Kidney (tissue), 14 donors: ENCODE measurements around the gene PPM1L. TPM values are rescaled to one million over a fixed set of nuclear protein-coding genes. Genes with fewer than 3 reads are reported as not detected.
A peak's percentile ranks its signal among the peaks of the same experiment; 100 is the strongest.

ENCODE experiments used
- DNase-seq, 5 donors: peaks; one replicate each; pipeline ENCODE4 v3.0.0-alpha.2; 2013 to 2020
- FAIRE-seq: peaks from 2 replicates; lab custom pipeline; 2012; peaks lifted over from hg19 to GRCh38; lab: Jason Lieb, UNC
- H3K27ac ChIP-seq, 2 donors: one replicate each; pipeline ENCODE4 v1.7.0; 2013; ENCODE audit warnings: low read depth in 2 of 2, low read length in 2 of 2, inconsistent platforms in 1 of 2
- H3K27me3 ChIP-seq: one replicate; pipeline ENCODE4 v1.7.1; 2013; ENCODE audit warnings: low read length, inconsistent platforms; ENCODE audit not compliant: control insufficient read depth, insufficient read depth
- H3K36me3 ChIP-seq, 3 donors: one replicate each; pipeline versions ENCODE4 v1.7.0 to v1.7.1; 2013; ENCODE audit warnings: low read length in 3 of 3, control low read depth in 1 of 3, inconsistent platforms in 1 of 3; ENCODE audit not compliant: insufficient read depth in 3 of 3, control insufficient read depth in 2 of 3
- H3K4me1 ChIP-seq, 3 donors: one replicate each; pipeline versions ENCODE4 v1.7.0 to v1.7.1; 2013; ENCODE audit warnings: low read length in 3 of 3, inconsistent platforms in 1 of 3, low read depth in 1 of 3; ENCODE audit not compliant: control insufficient read depth in 2 of 3, insufficient read depth in 2 of 3
- H3K4me3 ChIP-seq, 3 donors: one replicate each; pipeline versions ENCODE4 v1.7.0 to v1.8.1; 2013; ENCODE audit warnings: low read length in 3 of 3, control low read depth in 1 of 3, inconsistent platforms in 1 of 3
- H3K9ac ChIP-seq, 3 donors: one replicate each; pipeline versions ENCODE4 v1.7.0 to v1.7.1; 2013; ENCODE audit warnings: low read length in 3 of 3, control low read depth in 1 of 3, inconsistent platforms in 1 of 3
- H3K9me3 ChIP-seq, 3 donors: one replicate each; pipeline versions ENCODE4 v1.7.0 to v1.7.1; 2013; ENCODE audit warnings: low read length in 3 of 3, control low read depth in 1 of 3, inconsistent platforms in 1 of 3; ENCODE audit not compliant: control insufficient read depth in 2 of 3, insufficient read depth in 1 of 3
- intact Hi-C: fragments of 100-400 bp; cut with DNase I; formaldehyde crosslinking; loops from one replicate; pipeline ENCODE4 v1.11.1; 2022
- polyA plus RNA-seq: library from polyadenylated mRNA; stranded (reverse); fragments of 350-450 nt; fragmentation: Illumina TruSeq; extraction: RNeasy Lipid Tissue Mini Kit (QIAGEN cat#74804); gene quantifications from one replicate; pipeline ENCODE4 v1.2.3, GENCODE V29; 2014; ENCODE audit warnings: low read depth, low replicate concordance; ENCODE audit not compliant: insufficient read depth
- total RNA-seq: library from RNA; stranded (reverse); fragmentation: NEBNext Ultra II Directional; extraction: Animal tissue kit (Norgen Biotek cat#: 25700); gene quantifications from one replicate; pipeline ENCODE4 v1.2.1, GENCODE V29; 2021
- TF ChIP-seq, protein P1 (sequence below): IDR thresholded peaks from 3 replicates; pipeline ENCODE4 v1.5.1; 2012; ENCODE audit warnings: mild to moderate bottlenecking, moderate library complexity, borderline replicate concordance; ENCODE audit not compliant: insufficient read depth; ENCODE audit errors: extremely low read depth
- donor health status: control.
- donor health status: control.
- donor health status: control.
- donor health status: control.
- donor health status: control.
- donor health status: DM: yes; HTN: yes; CAD: no.
- donor health status: Normal renal cell carcinoma (clear cell type).

PPM1L gene
- total and polyA plus RNA-seq, 2 donors from 2014 or later: 2.8 to 13.8 TPM

DNA sequence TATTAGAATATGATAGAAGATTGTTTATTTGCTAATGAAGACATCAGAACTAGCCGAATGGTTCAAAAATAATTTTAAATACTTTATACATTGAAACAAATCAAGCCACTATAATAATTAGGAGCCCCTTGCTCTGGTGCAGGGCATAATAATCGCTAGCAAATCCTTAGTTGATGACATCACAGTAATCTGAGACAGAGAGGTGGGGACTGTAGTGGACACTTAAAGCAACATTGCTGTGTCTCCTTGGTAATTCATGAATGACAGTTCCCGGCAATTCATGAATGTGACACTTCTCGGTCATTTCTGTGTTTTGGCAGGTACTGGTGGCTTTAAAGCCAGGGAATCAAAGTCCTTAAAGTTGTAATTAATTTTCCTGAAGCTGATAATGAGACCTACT lies 114.3 kb downstream of the PPM1L start:
- intact Hi-C loops: no loop called here
- Histone ChIP-seq H3K27ac (no peak overlapping the region), H3K4me3 (no peak overlapping the region), H3K4me1 (no peaks in the 10 kb centered on the region), H3K27me3 (no peaks in the 10 kb centered on the region), H3K9ac (no peak overlapping the region), H3K9me3 (no peaks in the 10 kb centered on the region), H3K36me3 (no peaks in the 10 kb centered on the region)
- no peak for FAIRE-seq
- TF ChIP-seq, protein P1, sequence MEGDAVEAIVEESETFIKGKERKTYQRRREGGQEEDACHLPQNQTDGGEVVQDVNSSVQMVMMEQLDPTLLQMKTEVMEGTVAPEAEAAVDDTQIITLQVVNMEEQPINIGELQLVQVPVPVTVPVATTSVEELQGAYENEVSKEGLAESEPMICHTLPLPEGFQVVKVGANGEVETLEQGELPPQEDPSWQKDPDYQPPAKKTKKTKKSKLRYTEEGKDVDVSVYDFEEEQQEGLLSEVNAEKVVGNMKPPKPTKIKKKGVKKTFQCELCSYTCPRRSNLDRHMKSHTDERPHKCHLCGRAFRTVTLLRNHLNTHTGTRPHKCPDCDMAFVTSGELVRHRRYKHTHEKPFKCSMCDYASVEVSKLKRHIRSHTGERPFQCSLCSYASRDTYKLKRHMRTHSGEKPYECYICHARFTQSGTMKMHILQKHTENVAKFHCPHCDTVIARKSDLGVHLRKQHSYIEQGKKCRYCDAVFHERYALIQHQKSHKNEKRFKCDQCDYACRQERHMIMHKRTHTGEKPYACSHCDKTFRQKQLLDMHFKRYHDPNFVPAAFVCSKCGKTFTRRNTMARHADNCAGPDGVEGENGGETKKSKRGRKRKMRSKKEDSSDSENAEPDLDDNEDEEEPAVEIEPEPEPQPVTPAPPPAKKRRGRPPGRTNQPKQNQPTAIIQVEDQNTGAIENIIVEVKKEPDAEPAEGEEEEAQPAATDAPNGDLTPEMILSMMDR: no peak
- DNase-seq: peak in 2 of 5 donors; percentile 51 to 53

DNA sequence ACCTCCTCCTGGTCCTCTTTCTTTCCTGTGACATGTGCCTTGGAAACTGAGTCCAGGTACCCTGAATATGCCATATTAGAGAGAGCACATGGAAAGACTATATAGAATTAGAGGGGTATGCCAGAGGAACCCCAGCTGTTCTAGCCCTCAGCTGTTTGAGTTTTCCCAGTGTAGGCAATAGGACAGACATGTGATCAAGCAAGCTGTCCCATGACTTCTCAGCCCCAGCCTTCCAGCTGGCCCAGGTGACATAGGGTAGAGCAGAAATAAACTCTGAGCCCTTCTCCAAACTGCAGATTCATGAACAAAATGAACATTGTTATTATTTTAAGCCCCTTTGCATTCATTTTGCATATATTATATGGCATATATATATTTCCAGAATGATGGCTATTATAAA lies 118.7 kb downstream of the PPM1L start:
- Histone ChIP-seq H3K36me3 (no peaks in the 10 kb centered on the region), H3K4me3 (no peak overlapping the region), H3K4me1 (no peaks in the 10 kb centered on the region), H3K27me3 (no peaks in the 10 kb centered on the region), H3K27ac (no peak overlapping the region), H3K9ac (no peak overlapping the region), H3K9me3 (no peaks in the 10 kb centered on the region)
- no peak for DNase-seq
- no peak for FAIRE-seq
- intact Hi-C loops: no loop called here
- TF ChIP-seq, protein P1: no peak

DNA sequence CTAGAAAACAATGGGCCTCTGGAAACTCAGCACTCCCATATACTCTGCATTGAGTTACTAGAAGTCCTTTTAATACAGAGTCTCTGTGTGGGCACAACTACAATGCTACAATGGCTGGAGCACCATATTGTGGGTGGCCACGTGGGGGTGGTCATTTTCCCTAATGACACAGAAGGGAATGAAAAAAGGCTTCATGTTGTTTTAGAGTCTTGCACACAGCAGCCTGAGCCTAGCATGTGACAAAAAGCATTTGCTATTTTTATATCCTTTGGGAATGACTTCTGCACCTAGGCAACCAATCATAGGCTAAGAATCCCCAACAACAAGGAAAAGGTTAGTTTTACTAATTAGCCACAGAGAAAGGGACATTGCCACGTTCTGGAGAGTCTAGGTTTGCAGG lies 120.6 kb downstream of the PPM1L start:
- H3K9ac ChIP-seq: no peak overlapping the region
- H3K4me1 ChIP-seq: no peaks in the 10 kb centered on the region
- no peak for FAIRE-seq
- TF ChIP-seq, protein P1: no peak
- no peak overlapping the region for H3K27ac ChIP-seq
- H3K4me3 ChIP-seq: no peak overlapping the region
- no peak for DNase-seq
- H3K36me3 ChIP-seq: no peaks in the 10 kb centered on the region
- H3K27me3 ChIP-seq: no peaks in the 10 kb centered on the region
- no peaks in the 10 kb centered on the region for H3K9me3 ChIP-seq
- intact Hi-C loops: no loop called here

DNA sequence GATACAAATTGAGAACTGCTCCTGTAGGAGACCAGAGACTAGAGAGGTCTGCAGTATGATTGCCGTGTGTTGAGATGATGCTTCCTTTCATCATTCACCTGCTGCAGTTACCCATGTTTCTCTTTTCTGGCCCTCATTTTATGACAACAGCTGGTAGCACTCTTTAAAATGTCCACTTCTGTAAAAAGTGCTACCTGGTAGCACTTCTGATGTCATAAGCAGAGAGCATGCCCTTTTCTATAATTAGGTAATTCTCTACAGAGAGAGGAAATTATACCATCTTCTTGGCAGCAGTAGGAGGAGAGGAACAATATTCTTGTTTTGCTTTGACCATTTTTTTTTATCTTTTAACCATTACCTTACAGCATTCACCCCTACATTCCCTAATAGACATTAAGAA lies 123.8 kb downstream of the PPM1L start:
- FAIRE-seq (no peak), DNase-seq (no peak)
- intact Hi-C loops: no loop called here
- no peak overlapping the region for H3K9ac ChIP-seq
- no peak overlapping the region for H3K4me3 ChIP-seq
- no peak overlapping the region for H3K27ac ChIP-seq
- H3K36me3 ChIP-seq: no peaks in the 10 kb centered on the region
- no peaks in the 10 kb centered on the region for H3K4me1 ChIP-seq
- TF ChIP-seq, protein P1: no peak
- H3K27me3 ChIP-seq: no peaks in the 10 kb centered on the region
- H3K9me3 ChIP-seq: no peaks in the 10 kb centered on the region
